Measurements from ENCODE around the gene KRTAP6-2. TPM values are rescaled to one million over a fixed set of nuclear protein-coding genes. Genes with fewer than 3 reads are reported as not detected.

Gene KRTAP6-2
- total and polyA plus RNA-seq, 11 donors = not detected

GRCh38 chr21:30634906-30635305 is 36.2 kb upstream of the KRTAP6-2 start, which contains the start of gene KRTAP20-2:
KRTAP20-2 (plus strand) TSS chr21:30635206; CDS start chr21:30635264, 58 bp downstream.
- Histone ChIP-seq H3K27ac (no peak within 1 kb of the TSS), H3K36me3 (no peaks in the 10 kb centered on the region), H3K4me3 (no peak within 1 kb of the TSS), H3K4me1 (no peaks in the 10 kb centered on the region), H3K27me3 (no peaks in the 10 kb centered on the region), H3K9me3 (no peaks in the 10 kb centered on the region)
- WGBS, 4 donors = 70 to 100% (median 88%) methylated on average over 1 of the region's 1 CpG
- ATAC-seq (no peak), DNase-seq (no peak)
- TF ChIP-seq CTCF (IDR thresholded peaks at IDR 0.05) (no peak), POLR2A (IDR thresholded peaks at IDR 0.05) (no peak)
- intact Hi-C loops (cut with DNase I) = no loop called here

GRCh38 chr21:30629200-30629599 is 30.5 kb upstream of the KRTAP6-2 start:
- H3K9me3 ChIP-seq = peaks cover 0 to 3% (median 0%) of the 10 kb centered on the region in 12 donors

GRCh38 chr21:30628109-30628508 is 29.4 kb upstream of the KRTAP6-2 start:
- Histone ChIP-seq H3K4me1 (no peaks in the 10 kb centered on the region), H3K4me3 (no peak overlapping the region), H3K27me3 (no peaks in the 10 kb centered on the region), H3K9me3 (peaks cover 0 to 3% (median 0%) of the 10 kb centered on the region in 12 donors), H3K36me3 (no peaks in the 10 kb centered on the region), H3K27ac (no peak overlapping the region)
- WGBS, 4 donors = 76 to 91% (median 84%) methylated on average over 4 of the region's 4 CpGs
- ATAC-seq = no peak
- intact Hi-C loops (cut with DNase I) = no loop called here
- no peak for TF ChIP-seq POLR2A (IDR thresholded peaks at IDR 0.05)
- TF ChIP-seq CTCF (IDR thresholded peaks at IDR 0.05) = no peak
- DNase-seq = no peak

More at GRCh38 chr21:30629200-30629599, 30.5 kb upstream of the KRTAP6-2 start:
- no peak for DNase-seq
- H3K27me3 ChIP-seq = no peaks in the 10 kb centered on the region
- TF ChIP-seq CTCF (IDR thresholded peaks at IDR 0.05) = no peak
- no peak for TF ChIP-seq POLR2A (IDR thresholded peaks at IDR 0.05)
- no peak overlapping the region for H3K27ac ChIP-seq
- no peaks in the 10 kb centered on the region for H3K36me3 ChIP-seq
- no peaks in the 10 kb centered on the region for H3K4me1 ChIP-seq
- peak in 1 of 4 donors; percentile 59 for ATAC-seq
- 23 to 33% (median 28%) methylated on average over 1 of the region's 1 CpG for WGBS, 4 donors
- intact Hi-C loops (cut with DNase I) = no loop called here
- H3K4me3 ChIP-seq = no peak overlapping the region

- intact Hi-C loops (cut with DNase I) = no loop called here
- DNase-seq (no peak), ATAC-seq (no peak)
- no peaks in the 10 kb centered on the region for H3K4me1 ChIP-seq
- no peak for TF ChIP-seq POLR2A (IDR thresholded peaks at IDR 0.05)
- no peak for TF ChIP-seq CTCF (IDR thresholded peaks at IDR 0.05)
- no peaks in the 10 kb centered on the region for H3K36me3 ChIP-seq
- H3K27ac ChIP-seq = no peak overlapping the region
- 69 to 78% (median 74%) methylated on average over 4 of the region's 4 CpGs for WGBS, 4 donors
- H3K27me3 ChIP-seq = no peaks in the 10 kb centered on the region
- peaks cover 0 to 3% (median 0%) of the 10 kb centered on the region in 12 donors for H3K9me3 ChIP-seq
- no peak overlapping the region for H3K4me3 ChIP-seq
Measured at GRCh38 chr21:30625449-30626165, 26.9 kb upstream of the KRTAP6-2 start.
